ENCODE results near the gene ASB2. TPM values are rescaled to one million over a fixed set of nuclear protein-coding genes. Genes with fewer than 3 reads are reported as not detected.

ASB2 gene
- total RNA-seq, 2 donors from 2014 or later, result 0.11 TPM; not detected in 1

GRCh38 chr14:93950948-93951634 is 25.3 kb downstream of the ASB2 start:
- Mint-ChIP-seq H3K27ac (no peak overlapping the region), H3K27me3 (ENCODE audit: insufficient read depth) (peaks cover 14% of the 10 kb centered on the region), H3K9me3 (no peaks in the 10 kb centered on the region), H3K4me3 (no peak overlapping the region), H3K4me1 (peaks cover 14% of the 10 kb centered on the region), H3K36me3 (ENCODE audit: low read depth) (no peaks in the 10 kb centered on the region)
- no peak overlapping the region for H3K4me3 ChIP-seq (ENCODE audit: low read length)
- no peaks in the 10 kb centered on the region for H3K36me3 ChIP-seq (ENCODE audit: control insufficient read depth, insufficient read depth, low read length)
- H3K4me1 ChIP-seq (ENCODE audit: control insufficient read depth, insufficient read depth, low read length), result no peaks in the 10 kb centered on the region
- H3K27ac ChIP-seq (ENCODE audit: low read depth, low read length), result no peak overlapping the region
- 93 to 95% methylated on average over 17 to 20 of the region's 20 CpGs for WGBS, 2 experiments (ENCODE audit: insufficient coverage in 1 of 2, insufficient read length in 1 of 2)
- TF ChIP-seq CTCF (conservative IDR thresholded peaks at IDR 0.05), result no peak
- H3K9ac ChIP-seq (ENCODE audit: extremely low read depth, low read length, poor library complexity, severe bottlenecking), result no peak overlapping the region
- no peak for DNase-seq
- no peaks in the 10 kb centered on the region for H3K9me3 ChIP-seq (ENCODE audit: control insufficient read depth, low read length)
- no peaks in the 10 kb centered on the region for H3K27me3 ChIP-seq (ENCODE audit: control insufficient read depth, insufficient read depth, low read length, poor library complexity, severe bottlenecking)

DNA sequence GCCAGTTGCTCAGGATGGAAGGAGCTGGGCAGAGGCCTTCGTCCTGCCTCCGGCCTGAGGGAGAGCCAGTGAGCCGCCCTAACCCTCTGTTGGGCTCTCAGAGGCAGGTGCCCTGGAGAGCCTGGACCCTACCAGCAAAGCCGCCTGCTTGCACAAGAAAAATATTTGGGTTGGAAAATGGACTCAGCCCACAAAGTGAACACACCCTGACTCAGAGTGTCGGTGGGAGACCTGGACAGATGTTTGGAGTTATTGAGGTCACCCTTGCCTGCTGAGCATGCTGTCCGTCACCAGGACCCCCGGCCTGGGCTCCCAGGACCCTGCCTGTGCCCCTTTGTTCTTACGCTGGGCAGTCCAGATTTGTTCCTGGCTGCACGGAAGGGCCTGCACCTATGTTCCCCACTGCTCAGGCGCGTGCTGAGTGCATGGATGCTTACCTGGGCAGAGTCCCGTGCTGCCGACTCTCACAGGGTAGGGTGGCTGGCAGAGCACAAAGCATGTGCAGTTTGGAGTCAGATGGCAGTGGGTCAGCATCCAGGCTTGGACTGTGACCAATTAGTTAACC is 26.8 kb downstream of the ASB2 start:
- H3K4me3 ChIP-seq (ENCODE audit: low read length), result no peak overlapping the region
- no peaks in the 10 kb centered on the region for H3K36me3 Mint-ChIP-seq (ENCODE audit: low read depth)
- no peaks in the 10 kb centered on the region for H3K9me3 ChIP-seq (ENCODE audit: control insufficient read depth, low read length)
- H3K27me3 ChIP-seq (ENCODE audit: control insufficient read depth, insufficient read depth, low read length, poor library complexity, severe bottlenecking), result no peaks in the 10 kb centered on the region
- peaks cover 4% of the 10 kb centered on the region for H3K4me1 ChIP-seq (ENCODE audit: control insufficient read depth, insufficient read depth, low read length)
- no peak overlapping the region for H3K9ac ChIP-seq (ENCODE audit: extremely low read depth, low read length, poor library complexity, severe bottlenecking)
- H3K27ac ChIP-seq (ENCODE audit: low read depth, low read length), result no peak overlapping the region
- H3K4me1 Mint-ChIP-seq, result peaks cover 10% of the 10 kb centered on the region
- no peaks in the 10 kb centered on the region for H3K36me3 ChIP-seq (ENCODE audit: control insufficient read depth, insufficient read depth, low read length)
- no peaks in the 10 kb centered on the region for H3K9me3 Mint-ChIP-seq
- no peak for TF ChIP-seq CTCF (conservative IDR thresholded peaks at IDR 0.05)
- no peak for DNase-seq
- WGBS, 2 experiments (ENCODE audit: insufficient coverage in 1 of 2, insufficient read length in 1 of 2), result 88 to 93% methylated on average over 8 to 13 of the region's 13 CpGs
- H3K27ac Mint-ChIP-seq, result no peak overlapping the region
- peaks cover 10% of the 10 kb centered on the region for H3K27me3 Mint-ChIP-seq (ENCODE audit: insufficient read depth)
- no peak overlapping the region for H3K4me3 Mint-ChIP-seq

GRCh38 chr14:93947282-93947681 is 29.1 kb downstream of the ASB2 start:
- TF ChIP-seq CTCF (conservative IDR thresholded peaks at IDR 0.05), result no peak
- DNase-seq, result peak; percentile 65
- no peak overlapping the region for H3K27ac ChIP-seq (ENCODE audit: low read depth, low read length)
- no peaks in the 10 kb centered on the region for H3K27me3 ChIP-seq (ENCODE audit: control insufficient read depth, insufficient read depth, low read length, poor library complexity, severe bottlenecking)
- H3K9me3 ChIP-seq (ENCODE audit: control insufficient read depth, low read length), result no peaks in the 10 kb centered on the region
- H3K36me3 ChIP-seq (ENCODE audit: control insufficient read depth, insufficient read depth, low read length), result no peaks in the 10 kb centered on the region
- Mint-ChIP-seq H3K27ac (no peak overlapping the region), H3K4me3 (no peak overlapping the region), H3K27me3 (ENCODE audit: insufficient read depth) (peaks cover 7% of the 10 kb centered on the region), H3K36me3 (ENCODE audit: low read depth) (no peaks in the 10 kb centered on the region), H3K9me3 (no peaks in the 10 kb centered on the region), H3K4me1 (peaks cover 2% of the 10 kb centered on the region)
- no peak overlapping the region for H3K4me3 ChIP-seq (ENCODE audit: low read length)
- 92 to 97% methylated on average over 10 to 19 of the region's 19 CpGs for WGBS, 2 experiments (ENCODE audit: insufficient coverage in 1 of 2, insufficient read length in 1 of 2)
- H3K4me1 ChIP-seq (ENCODE audit: control insufficient read depth, insufficient read depth, low read length), result peaks cover 4% of the 10 kb centered on the region
- no peak overlapping the region for H3K9ac ChIP-seq (ENCODE audit: extremely low read depth, low read length, poor library complexity, severe bottlenecking)
